Measurements from ENCODE around the gene GPC6. TPM values are rescaled to one million over a fixed set of nuclear protein-coding genes. Genes with fewer than 3 reads are reported as not detected.

Gene GPC6
- polyA plus RNA-seq, 2 of the 4 experiments (the other 2 are of a cell fraction) = 8.0 to 14.4 TPM

DNA sequence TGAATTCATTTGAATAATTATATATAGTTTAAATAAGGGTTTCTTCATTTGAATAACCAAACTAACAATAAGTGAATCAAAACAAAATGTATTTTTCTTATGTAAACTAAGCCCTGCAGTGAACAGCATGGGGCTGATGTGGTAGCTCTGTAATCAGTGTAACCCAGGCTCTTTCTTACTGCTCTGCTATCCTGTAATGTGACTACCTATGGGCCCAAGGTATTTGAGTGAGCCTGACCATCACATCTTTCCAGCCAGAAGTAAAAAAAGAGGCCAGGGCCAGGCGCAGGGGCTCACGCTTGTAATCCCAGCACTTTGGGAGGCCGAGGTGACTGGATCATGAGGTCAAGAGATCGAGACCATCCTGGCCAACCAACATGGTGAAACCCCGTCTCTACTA is 758.3 kb downstream of the GPC6 start:
- Histone ChIP-seq H3K27ac (no peak overlapping the region), H3K4me1 (no peaks in the 10 kb centered on the region), H3K9me3 (no peaks in the 10 kb centered on the region), H3K4me3 (no peak overlapping the region), H3K4me2 (no peak overlapping the region)
- ATAC-seq = no peak
- ChIA-PET CTCF (no interaction called here), POLR2A (no interaction called here)
- whole genome bisulfite sequencing (ENCODE audit: missing lambda C conversion rate) = 50% methylated on average over 5 of the region's 5 CpGs
- no peak for FAIRE-seq
- no peak for DNase-seq (ENCODE audit: low read depth in 1 of 2, low spot score in 1 of 2)
- TF ChIP-seq ZSCAN20 (CRISPR knock-in tag; IDR thresholded peaks at IDR 0.05) (no peak), ESRRA (IDR thresholded peaks at IDR 0.05; ENCODE audit: borderline replicate concordance, low read length) (no peak), ELK1 (IDR thresholded peaks at IDR 0.05; ENCODE audit: low read depth, low read length) (no peak), EHMT2 (IDR thresholded peaks at IDR 0.05; ENCODE audit: low read depth) (no peak), POLR2A (IDR thresholded peaks at IDR 0.05; ENCODE audit: low read length) (no peak), MAX (IDR thresholded peaks at IDR 0.05) (no peak), KDM1A (IDR thresholded peaks at IDR 0.05; ENCODE audit: low read depth) (no peak), EHF (CRISPR knock-in tag; IDR thresholded peaks at IDR 0.05) (no peak), CTCF (IDR thresholded peaks at IDR 0.05) (no peak), FOSB (CRISPR knock-in tag; IDR thresholded peaks at IDR 0.05) (no peak), POLR2AphosphoS2 (conservative IDR thresholded peaks at IDR 0.05; ENCODE audit: low read length) (no peak), HDAC2 (IDR thresholded peaks at IDR 0.05) (no peak)
- TF ChIP-seq, protein P1, sequence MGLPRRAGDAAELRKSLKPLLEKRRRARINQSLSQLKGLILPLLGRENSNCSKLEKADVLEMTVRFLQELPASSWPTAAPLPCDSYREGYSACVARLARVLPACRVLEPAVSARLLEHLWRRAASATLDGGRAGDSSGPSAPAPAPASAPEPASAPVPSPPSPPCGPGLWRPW (IDR thresholded peaks at IDR 0.05) = no peak

DNA sequence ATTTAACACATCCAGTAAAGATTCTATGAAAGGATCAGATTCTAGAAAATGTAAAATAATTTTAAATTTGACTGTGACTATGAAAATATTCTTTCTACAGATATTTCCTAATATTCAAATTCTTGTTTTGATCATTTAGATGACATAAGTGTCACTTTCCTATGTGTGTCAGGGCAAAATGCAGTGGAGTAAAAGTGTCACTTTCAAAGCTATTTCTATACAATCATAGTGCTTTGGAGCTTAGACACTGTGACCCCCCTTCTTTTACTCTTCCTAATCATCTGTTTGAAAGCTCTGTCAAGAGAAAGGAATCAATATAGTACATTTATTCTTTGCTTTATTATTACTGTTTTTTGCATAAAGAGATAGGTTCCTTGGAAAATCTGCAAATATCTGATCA is 760.9 kb downstream of the GPC6 start:
- ATAC-seq (no peak), DNase-seq (ENCODE audit: low read depth in 1 of 2, low spot score in 1 of 2) (no peak), FAIRE-seq (no peak)
- Histone ChIP-seq H3K4me2 (no peak overlapping the region), H3K27ac (no peak overlapping the region), H3K9me3 (no peaks in the 10 kb centered on the region), H3K4me3 (no peak overlapping the region), H3K4me1 (no peaks in the 10 kb centered on the region)
- CTCF ChIA-PET = no interaction called here
- POLR2A ChIA-PET = no interaction called here
- TF ChIP-seq ATOH8 (CRISPR knock-in tag; IDR thresholded peaks at IDR 0.05; ENCODE audit: low read depth) (no peak), ESRRA (IDR thresholded peaks at IDR 0.05; ENCODE audit: borderline replicate concordance, low read length) (no peak), BCL3 (IDR thresholded peaks at IDR 0.05) (no peak), POLR2A (IDR thresholded peaks at IDR 0.05; ENCODE audit: low read length) (no peak), HOXB13 (CRISPR knock-in tag; IDR thresholded peaks at IDR 0.05; ENCODE audit: low read depth) (no peak), HEYL (CRISPR knock-in tag; IDR thresholded peaks at IDR 0.05) (no peak), RCOR1 (IDR thresholded peaks at IDR 0.05; ENCODE audit: low read depth, low read length) (no peak), E2F6 (IDR thresholded peaks at IDR 0.05; ENCODE audit: borderline replicate concordance, low read depth) (no peak), NPAS2 (CRISPR knock-in tag; IDR thresholded peaks at IDR 0.05; ENCODE audit: borderline replicate concordance) (no peak), CEBPB (IDR thresholded peaks at IDR 0.05) (no peak), RARB (CRISPR knock-in tag; IDR thresholded peaks at IDR 0.05) (no peak), PBX3 (IDR thresholded peaks at IDR 0.05) (no peak), HOXB5 (CRISPR knock-in tag; IDR thresholded peaks at IDR 0.05) (no peak), USF2 (IDR thresholded peaks at IDR 0.05) (no peak), BHLHE40 (IDR thresholded peaks at IDR 0.05; ENCODE audit: low read depth, low read length) (no peak), MAFK (IDR thresholded peaks at IDR 0.05; ENCODE audit: partially characterized antibody) (no peak)
- TF ChIP-seq, protein P2, sequence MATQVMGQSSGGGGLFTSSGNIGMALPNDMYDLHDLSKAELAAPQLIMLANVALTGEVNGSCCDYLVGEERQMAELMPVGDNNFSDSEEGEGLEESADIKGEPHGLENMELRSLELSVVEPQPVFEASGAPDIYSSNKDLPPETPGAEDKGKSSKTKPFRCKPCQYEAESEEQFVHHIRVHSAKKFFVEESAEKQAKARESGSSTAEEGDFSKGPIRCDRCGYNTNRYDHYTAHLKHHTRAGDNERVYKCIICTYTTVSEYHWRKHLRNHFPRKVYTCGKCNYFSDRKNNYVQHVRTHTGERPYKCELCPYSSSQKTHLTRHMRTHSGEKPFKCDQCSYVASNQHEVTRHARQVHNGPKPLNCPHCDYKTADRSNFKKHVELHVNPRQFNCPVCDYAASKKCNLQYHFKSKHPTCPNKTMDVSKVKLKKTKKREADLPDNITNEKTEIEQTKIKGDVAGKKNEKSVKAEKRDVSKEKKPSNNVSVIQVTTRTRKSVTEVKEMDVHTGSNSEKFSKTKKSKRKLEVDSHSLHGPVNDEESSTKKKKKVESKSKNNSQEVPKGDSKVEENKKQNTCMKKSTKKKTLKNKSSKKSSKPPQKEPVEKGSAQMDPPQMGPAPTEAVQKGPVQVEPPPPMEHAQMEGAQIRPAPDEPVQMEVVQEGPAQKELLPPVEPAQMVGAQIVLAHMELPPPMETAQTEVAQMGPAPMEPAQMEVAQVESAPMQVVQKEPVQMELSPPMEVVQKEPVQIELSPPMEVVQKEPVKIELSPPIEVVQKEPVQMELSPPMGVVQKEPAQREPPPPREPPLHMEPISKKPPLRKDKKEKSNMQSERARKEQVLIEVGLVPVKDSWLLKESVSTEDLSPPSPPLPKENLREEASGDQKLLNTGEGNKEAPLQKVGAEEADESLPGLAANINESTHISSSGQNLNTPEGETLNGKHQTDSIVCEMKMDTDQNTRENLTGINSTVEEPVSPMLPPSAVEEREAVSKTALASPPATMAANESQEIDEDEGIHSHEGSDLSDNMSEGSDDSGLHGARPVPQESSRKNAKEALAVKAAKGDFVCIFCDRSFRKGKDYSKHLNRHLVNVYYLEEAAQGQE (IDR thresholded peaks at IDR 0.05) = no peak

Measured in A549 (cell line).